Measurements from ENCODE around the gene SURF6.

SURF6 gene

GRCh38 chr9:133368249-133368881 lies 32.4 kb upstream of the SURF6 start:
- H3K27ac ChIP-seq (ENCODE audit: low read depth, low read length): peak overlapping the region; percentile 75
- peak overlapping the region in 2 of 5 donors; percentile 17 to 21 for H3K9ac ChIP-seq (ENCODE audit: low read length in 5 of 5)
- no peaks in the 10 kb centered on the region for H3K27me3 ChIP-seq (ENCODE audit: control insufficient read depth in 5 of 5, insufficient read depth in 4 of 5, low read length in 5 of 5)
- peak overlapping the region in 3 of 5 donors; percentile 6 to 22 (median 6) for H3K4me3 ChIP-seq (ENCODE audit: low read depth in 1 of 5, low read length in 5 of 5)
- peaks cover 6 to 69% (median 59%) of the 10 kb centered on the region in 5 donors for H3K36me3 ChIP-seq (ENCODE audit: control insufficient read depth in 5 of 5, insufficient read depth in 5 of 5, low read length in 5 of 5)
- H3K4me1 ChIP-seq (ENCODE audit: control insufficient read depth in 5 of 5, insufficient read depth in 5 of 5, low read length in 5 of 5): peaks cover 28 to 67% (median 61%) of the 10 kb centered on the region in 5 donors
- H3K9me3 ChIP-seq (ENCODE audit: control insufficient read depth in 5 of 5, low read length in 5 of 5): no peaks in the 10 kb centered on the region

GRCh38 chr9:133367778-133368177 lies 31.8 kb upstream of the SURF6 start:
- peak overlapping the region in 2 of 5 donors; percentile 6 to 22 for H3K4me3 ChIP-seq (ENCODE audit: low read depth in 1 of 5, low read length in 5 of 5)
- no peaks in the 10 kb centered on the region for H3K27me3 ChIP-seq (ENCODE audit: control insufficient read depth in 5 of 5, insufficient read depth in 4 of 5, low read length in 5 of 5)
- peak overlapping the region in 1 of 5 donors; percentile 21 for H3K9ac ChIP-seq (ENCODE audit: low read length in 5 of 5)
- H3K36me3 ChIP-seq (ENCODE audit: control insufficient read depth in 5 of 5, insufficient read depth in 5 of 5, low read length in 5 of 5): peaks cover 6 to 72% (median 62%) of the 10 kb centered on the region in 5 donors
- H3K9me3 ChIP-seq (ENCODE audit: control insufficient read depth in 5 of 5, low read length in 5 of 5): no peaks in the 10 kb centered on the region
- H3K4me1 ChIP-seq (ENCODE audit: control insufficient read depth in 5 of 5, insufficient read depth in 5 of 5, low read length in 5 of 5): peaks cover 28 to 62% (median 57%) of the 10 kb centered on the region in 5 donors
- H3K27ac ChIP-seq (ENCODE audit: low read depth, low read length): peak overlapping the region; percentile 75

GRCh38 chr9:133367221-133367620 lies 31.2 kb upstream of the SURF6 start:
- peaks cover 28 to 62% (median 51%) of the 10 kb centered on the region in 5 donors for H3K4me1 ChIP-seq (ENCODE audit: control insufficient read depth in 5 of 5, insufficient read depth in 5 of 5, low read length in 5 of 5)
- no peak overlapping the region for H3K9ac ChIP-seq (ENCODE audit: low read length in 5 of 5)
- no peaks in the 10 kb centered on the region for H3K9me3 ChIP-seq (ENCODE audit: control insufficient read depth in 5 of 5, low read length in 5 of 5)
- H3K4me3 ChIP-seq (ENCODE audit: low read depth in 1 of 5, low read length in 5 of 5): no peak overlapping the region
- peaks cover 6 to 74% (median 67%) of the 10 kb centered on the region in 5 donors for H3K36me3 ChIP-seq (ENCODE audit: control insufficient read depth in 5 of 5, insufficient read depth in 5 of 5, low read length in 5 of 5)
- H3K27me3 ChIP-seq (ENCODE audit: control insufficient read depth in 5 of 5, insufficient read depth in 4 of 5, low read length in 5 of 5): no peaks in the 10 kb centered on the region
- H3K27ac ChIP-seq (ENCODE audit: low read depth, low read length): peak overlapping the region; percentile 75

GRCh38 chr9:133366435-133366834 lies 30.4 kb upstream of the SURF6 start:
- H3K4me1 ChIP-seq (ENCODE audit: control insufficient read depth in 5 of 5, insufficient read depth in 5 of 5, low read length in 5 of 5): peaks cover 24 to 54% (median 43%) of the 10 kb centered on the region in 5 donors
- H3K9me3 ChIP-seq (ENCODE audit: control insufficient read depth in 5 of 5, low read length in 5 of 5): no peaks in the 10 kb centered on the region
- no peak overlapping the region for H3K4me3 ChIP-seq (ENCODE audit: low read depth in 1 of 5, low read length in 5 of 5)
- H3K36me3 ChIP-seq (ENCODE audit: control insufficient read depth in 5 of 5, insufficient read depth in 5 of 5, low read length in 5 of 5): peaks cover 6 to 80% (median 73%) of the 10 kb centered on the region in 5 donors
- no peak overlapping the region for H3K9ac ChIP-seq (ENCODE audit: low read length in 5 of 5)
- no peaks in the 10 kb centered on the region for H3K27me3 ChIP-seq (ENCODE audit: control insufficient read depth in 5 of 5, insufficient read depth in 4 of 5, low read length in 5 of 5)
- no peak overlapping the region for H3K27ac ChIP-seq (ENCODE audit: low read depth, low read length)

DNA sequence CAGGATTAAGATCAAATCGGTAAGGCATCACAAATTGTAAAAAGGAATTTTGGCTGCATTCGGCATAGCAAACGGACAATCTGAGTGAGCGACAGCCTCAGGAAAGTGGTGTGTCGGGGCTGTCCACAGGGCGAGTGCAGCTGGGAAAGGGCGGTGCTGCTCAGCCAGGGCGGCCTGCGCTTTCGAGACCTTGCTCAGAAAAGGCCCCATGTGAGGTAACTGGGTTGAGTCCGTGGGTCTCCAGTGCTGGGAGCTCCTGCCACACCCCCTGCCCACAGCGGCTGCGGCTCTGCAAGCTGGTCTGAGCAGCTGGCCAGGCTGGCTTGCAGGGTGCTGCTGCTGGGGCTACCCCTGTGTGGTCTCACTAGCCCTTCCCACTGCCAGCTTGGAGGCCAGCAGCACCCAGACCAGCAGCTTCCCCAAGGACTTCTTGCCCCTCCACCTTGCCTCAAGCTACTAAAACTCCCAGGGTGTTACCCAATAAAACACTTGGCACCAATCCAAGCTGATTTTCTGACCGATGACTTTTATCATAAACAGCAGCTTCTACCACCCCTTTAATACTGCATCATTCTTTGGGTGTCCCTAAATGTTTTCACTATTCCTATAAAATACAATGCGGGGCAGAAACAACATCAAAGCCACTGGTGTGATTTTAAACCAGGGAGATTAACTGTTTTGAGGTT lies 26.5 kb upstream of the SURF6 start:
- no peak overlapping the region for H3K4me3 ChIP-seq (ENCODE audit: low read depth in 1 of 5, low read length in 5 of 5)
- no peaks in the 10 kb centered on the region for H3K27me3 ChIP-seq (ENCODE audit: control insufficient read depth in 5 of 5, insufficient read depth in 4 of 5, low read length in 5 of 5)
- H3K36me3 ChIP-seq (ENCODE audit: control insufficient read depth in 5 of 5, insufficient read depth in 5 of 5, low read length in 5 of 5): peaks cover 6 to 92% (median 77%) of the 10 kb centered on the region in 5 donors
- H3K27ac ChIP-seq (ENCODE audit: low read depth, low read length): no peak overlapping the region
- no peak overlapping the region for H3K9ac ChIP-seq (ENCODE audit: low read length in 5 of 5)
- peaks cover 3 to 39% (median 18%) of the 10 kb centered on the region in 5 donors for H3K4me1 ChIP-seq (ENCODE audit: control insufficient read depth in 5 of 5, insufficient read depth in 5 of 5, low read length in 5 of 5)
- no peaks in the 10 kb centered on the region for H3K9me3 ChIP-seq (ENCODE audit: control insufficient read depth in 5 of 5, low read length in 5 of 5)

DNA sequence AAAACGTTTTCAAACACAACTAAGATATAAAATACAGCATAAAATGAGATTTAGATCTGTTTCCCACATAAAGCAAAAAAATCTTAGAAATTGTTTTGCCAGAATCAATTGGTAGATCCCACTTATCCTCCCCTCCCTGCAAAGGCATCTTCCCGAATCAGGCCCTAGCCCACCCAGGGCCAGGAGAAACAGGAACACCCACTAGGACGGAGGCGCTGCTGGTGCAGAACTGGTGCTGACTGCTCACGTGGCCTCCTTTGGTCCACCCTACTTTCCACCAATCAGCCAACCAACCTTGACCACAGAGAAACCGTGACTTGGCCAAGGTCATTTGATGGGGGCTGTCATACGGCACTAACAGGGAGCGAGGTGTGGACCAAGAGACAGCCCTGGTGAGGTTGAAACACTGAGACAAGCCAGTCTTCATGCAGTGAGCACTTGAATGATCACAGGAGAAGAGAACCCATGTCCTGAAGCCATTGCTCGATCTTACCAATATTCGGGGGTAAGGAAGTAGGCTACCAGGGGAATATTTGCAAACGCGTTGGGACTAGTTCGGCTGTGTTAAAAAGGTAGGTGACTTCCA lies 25.6 kb upstream of the SURF6 start:
- H3K9me3 ChIP-seq (ENCODE audit: control insufficient read depth in 5 of 5, low read length in 5 of 5): no peaks in the 10 kb centered on the region
- H3K4me3 ChIP-seq (ENCODE audit: low read depth in 1 of 5, low read length in 5 of 5): no peak overlapping the region
- H3K27ac ChIP-seq (ENCODE audit: low read depth, low read length): no peak overlapping the region
- peaks cover 6 to 83% (median 68%) of the 10 kb centered on the region in 5 donors for H3K36me3 ChIP-seq (ENCODE audit: control insufficient read depth in 5 of 5, insufficient read depth in 5 of 5, low read length in 5 of 5)
- no peaks in the 10 kb centered on the region for H3K27me3 ChIP-seq (ENCODE audit: control insufficient read depth in 5 of 5, insufficient read depth in 4 of 5, low read length in 5 of 5)
- peaks cover 2 to 39% (median 23%) of the 10 kb centered on the region in 5 donors for H3K4me1 ChIP-seq (ENCODE audit: control insufficient read depth in 5 of 5, insufficient read depth in 5 of 5, low read length in 5 of 5)
- no peak overlapping the region for H3K9ac ChIP-seq (ENCODE audit: low read length in 5 of 5)

DNA sequence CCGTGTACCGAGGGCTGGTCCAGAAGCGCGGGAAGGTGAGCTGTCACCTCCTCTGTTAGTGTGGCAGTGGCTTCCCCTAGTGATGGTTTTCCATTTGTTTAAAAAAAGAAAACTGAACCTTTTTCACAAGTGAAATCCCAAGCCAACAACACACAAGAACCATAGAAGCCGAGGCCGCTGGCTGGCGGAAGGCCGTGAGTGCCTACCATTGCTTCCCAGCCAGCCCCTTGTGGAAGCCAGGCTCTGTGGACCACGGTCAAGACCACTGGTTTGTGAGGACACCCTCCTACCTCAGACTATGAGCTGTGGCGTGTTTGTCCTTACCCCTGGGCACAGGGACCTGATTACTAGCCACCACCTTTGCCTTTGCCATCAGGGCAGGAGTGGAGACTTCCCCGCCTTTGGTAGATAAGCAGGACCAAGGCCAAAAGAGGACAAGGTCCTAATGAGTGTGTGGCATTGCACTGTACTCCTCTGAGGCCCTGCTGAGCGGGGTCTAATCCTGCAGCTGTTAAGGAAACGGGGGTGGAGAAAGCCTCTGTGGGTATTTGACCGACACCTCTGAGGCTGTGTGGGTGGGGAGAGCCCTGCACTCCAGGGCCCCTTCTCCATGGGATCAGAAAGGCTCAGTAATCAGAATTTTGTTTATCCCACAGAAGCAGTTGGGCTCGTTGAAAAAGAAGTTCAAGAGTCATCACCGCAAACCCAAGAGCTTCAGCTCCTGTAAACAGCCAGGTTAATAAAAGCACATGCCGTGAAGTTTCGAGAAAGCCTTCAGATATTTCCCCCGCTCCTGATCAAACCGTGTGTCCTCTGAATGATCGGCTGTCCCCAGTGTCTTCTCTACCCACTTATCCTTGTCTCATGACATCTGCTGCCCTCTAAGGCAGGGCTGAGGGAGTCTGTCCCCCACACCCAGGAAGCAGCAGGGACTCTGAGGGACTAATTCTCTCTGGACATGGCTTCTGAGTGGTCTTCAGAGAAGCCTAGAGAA lies 24.7 kb upstream of the SURF6 start:
- Histone ChIP-seq H3K36me3 (ENCODE audit: control insufficient read depth in 5 of 5, insufficient read depth in 5 of 5, low read length in 5 of 5) (peaks cover 2 to 74% (median 59%) of the 10 kb centered on the region in 5 donors), H3K9ac (ENCODE audit: low read length in 5 of 5) (peak overlapping the region in 1 of 5 donors; percentile 0), H3K9me3 (ENCODE audit: control insufficient read depth in 5 of 5, low read length in 5 of 5) (no peaks in the 10 kb centered on the region), H3K27ac (ENCODE audit: low read depth, low read length) (no peak overlapping the region), H3K4me3 (ENCODE audit: low read depth in 1 of 5, low read length in 5 of 5) (no peak overlapping the region), H3K27me3 (ENCODE audit: control insufficient read depth in 5 of 5, insufficient read depth in 4 of 5, low read length in 5 of 5) (no peaks in the 10 kb centered on the region), H3K4me1 (ENCODE audit: control insufficient read depth in 5 of 5, insufficient read depth in 5 of 5, low read length in 5 of 5) (peaks cover 2 to 43% (median 28%) of the 10 kb centered on the region in 5 donors)

DNA sequence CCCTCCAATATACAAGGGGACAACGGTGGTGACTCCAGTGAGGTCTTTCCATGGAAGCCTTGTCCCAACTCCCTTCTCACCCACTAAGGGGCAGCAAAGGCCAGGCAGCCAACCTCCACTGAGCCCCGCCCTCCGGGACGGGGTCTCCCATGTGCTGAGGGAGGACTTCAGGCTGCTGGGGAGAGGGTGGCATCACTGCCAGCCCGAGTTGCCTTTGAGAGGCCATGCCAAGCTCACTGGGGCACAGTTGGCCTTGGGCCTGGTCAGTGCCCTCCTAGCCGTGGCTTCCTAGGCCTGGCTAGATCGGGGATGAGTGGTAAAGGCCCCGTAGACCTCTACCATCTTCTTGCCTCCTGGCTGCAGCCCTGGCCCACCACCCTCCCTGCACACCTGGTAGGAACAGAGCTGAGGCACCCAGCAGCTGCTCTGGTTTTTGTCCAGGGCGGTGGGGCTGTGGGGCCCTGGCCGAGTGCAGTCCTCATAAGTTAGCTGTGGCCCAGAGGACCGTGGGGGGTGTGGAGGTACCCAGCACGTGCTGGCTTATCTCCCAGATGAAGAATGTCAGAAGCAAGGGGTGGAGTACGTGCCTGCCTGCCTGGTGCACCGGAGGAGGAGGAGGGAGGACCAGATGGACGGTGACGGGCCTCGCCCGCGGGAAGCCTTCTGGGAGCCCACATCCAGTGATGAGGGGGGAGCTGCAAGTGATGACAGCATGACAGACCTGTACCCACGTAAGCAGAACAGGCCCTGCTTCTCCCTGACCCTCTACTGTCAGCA lies 23.6 kb upstream of the SURF6 start:
- no peak overlapping the region for H3K4me3 ChIP-seq (ENCODE audit: low read depth in 1 of 5, low read length in 5 of 5)
- peak overlapping the region in 1 of 5 donors; percentile 42 for H3K9ac ChIP-seq (ENCODE audit: low read length in 5 of 5)
- H3K36me3 ChIP-seq (ENCODE audit: control insufficient read depth in 5 of 5, insufficient read depth in 5 of 5, low read length in 5 of 5): peaks cover 0 to 66% (median 48%) of the 10 kb centered on the region in 5 donors
- H3K27ac ChIP-seq (ENCODE audit: low read depth, low read length): no peak overlapping the region
- H3K27me3 ChIP-seq (ENCODE audit: control insufficient read depth in 5 of 5, insufficient read depth in 4 of 5, low read length in 5 of 5): no peaks in the 10 kb centered on the region
- no peaks in the 10 kb centered on the region for H3K9me3 ChIP-seq (ENCODE audit: control insufficient read depth in 5 of 5, low read length in 5 of 5)
- H3K4me1 ChIP-seq (ENCODE audit: control insufficient read depth in 5 of 5, insufficient read depth in 5 of 5, low read length in 5 of 5): peaks cover 3 to 55% (median 36%) of the 10 kb centered on the region in 5 donors

- H3K9me3 ChIP-seq (ENCODE audit: control insufficient read depth in 5 of 5, low read length in 5 of 5): no peaks in the 10 kb centered on the region
- H3K27ac ChIP-seq (ENCODE audit: low read depth, low read length): no peak overlapping the region
- no peaks in the 10 kb centered on the region for H3K27me3 ChIP-seq (ENCODE audit: control insufficient read depth in 5 of 5, insufficient read depth in 4 of 5, low read length in 5 of 5)
- peaks cover 2 to 53% (median 36%) of the 10 kb centered on the region in 5 donors for H3K4me1 ChIP-seq (ENCODE audit: control insufficient read depth in 5 of 5, insufficient read depth in 5 of 5, low read length in 5 of 5)
- peak overlapping the region in 1 of 5 donors; percentile 41 for H3K9ac ChIP-seq (ENCODE audit: low read length in 5 of 5)
- H3K4me3 ChIP-seq (ENCODE audit: low read depth in 1 of 5, low read length in 5 of 5): peak overlapping the region in 2 of 5 donors; percentile 72 to 78
- peaks cover 0 to 65% (median 37%) of the 10 kb centered on the region in 5 donors for H3K36me3 ChIP-seq (ENCODE audit: control insufficient read depth in 5 of 5, insufficient read depth in 5 of 5, low read length in 5 of 5)
Observed at GRCh38 chr9:133357656-133358055, 21.7 kb upstream of the SURF6 start.

Measured in subcutaneous abdominal adipose tissue (tissue), 5 donors.